Measurements from ENCODE around the gene IGFL1.
"Not testable (repeated sequence)": the region's sequence is repeated elsewhere in the genome, so short reads cannot be mapped to it uniquely, and the experiment has no call there.

IGFL1 gene

DNA sequence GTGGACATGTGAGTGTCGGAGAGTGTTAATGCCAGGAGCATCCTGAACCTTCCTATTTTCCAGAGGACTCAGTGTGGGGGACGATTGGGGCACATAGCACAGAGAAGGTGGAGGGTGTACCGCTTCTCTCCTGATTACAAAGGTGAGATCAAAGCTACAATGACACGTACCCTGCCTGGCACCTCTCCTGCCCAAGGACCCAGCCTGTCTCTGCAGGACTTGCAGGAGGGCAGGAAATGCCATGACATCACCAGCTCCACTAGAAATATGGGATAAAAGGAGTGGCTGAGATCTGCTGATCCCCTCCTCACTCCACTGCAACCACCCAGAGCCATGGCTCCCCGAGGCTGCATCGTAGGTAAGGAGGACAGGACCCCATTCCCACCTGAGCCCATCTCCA, at the start of gene IGFL1:
IGFL1 (plus strand) TSS at position 301 of the 400 bp plus-strand sequence; CDS start at position 334, 33 bp downstream.
- no peak for DNase-seq (ENCODE audit: low read depth)

- DNase-seq (ENCODE audit: low read depth), result no peak
Observed at GRCh38 chr19:46180701-46181387, 48.7 kb upstream of the IGFL1 start.

- DNase-seq (ENCODE audit: low read depth), result no peak
Observed at GRCh38 chr19:46181388-46181779, 48.2 kb upstream of the IGFL1 start.

DNA sequence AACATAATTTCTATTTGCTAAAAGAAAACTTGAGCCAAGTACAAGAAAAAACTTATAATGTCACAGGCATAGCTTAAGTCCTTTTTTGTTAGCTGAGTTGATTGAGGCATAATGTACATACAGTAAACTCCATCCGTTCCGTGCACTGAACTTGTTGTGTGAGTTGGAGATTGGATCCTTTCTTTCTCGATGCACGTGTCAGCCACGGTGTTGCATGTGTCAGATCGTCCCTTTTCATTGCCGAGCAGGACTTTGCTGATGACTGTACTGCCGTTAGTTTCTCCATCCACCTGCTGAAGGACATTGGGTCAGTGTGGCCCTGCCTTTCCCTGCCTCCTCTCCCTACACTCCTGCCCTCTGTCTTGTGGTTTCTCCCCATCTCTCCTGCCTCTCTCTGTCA, 47.1 kb upstream of the IGFL1 start:
- no peak for DNase-seq (ENCODE audit: low read depth)

DNA sequence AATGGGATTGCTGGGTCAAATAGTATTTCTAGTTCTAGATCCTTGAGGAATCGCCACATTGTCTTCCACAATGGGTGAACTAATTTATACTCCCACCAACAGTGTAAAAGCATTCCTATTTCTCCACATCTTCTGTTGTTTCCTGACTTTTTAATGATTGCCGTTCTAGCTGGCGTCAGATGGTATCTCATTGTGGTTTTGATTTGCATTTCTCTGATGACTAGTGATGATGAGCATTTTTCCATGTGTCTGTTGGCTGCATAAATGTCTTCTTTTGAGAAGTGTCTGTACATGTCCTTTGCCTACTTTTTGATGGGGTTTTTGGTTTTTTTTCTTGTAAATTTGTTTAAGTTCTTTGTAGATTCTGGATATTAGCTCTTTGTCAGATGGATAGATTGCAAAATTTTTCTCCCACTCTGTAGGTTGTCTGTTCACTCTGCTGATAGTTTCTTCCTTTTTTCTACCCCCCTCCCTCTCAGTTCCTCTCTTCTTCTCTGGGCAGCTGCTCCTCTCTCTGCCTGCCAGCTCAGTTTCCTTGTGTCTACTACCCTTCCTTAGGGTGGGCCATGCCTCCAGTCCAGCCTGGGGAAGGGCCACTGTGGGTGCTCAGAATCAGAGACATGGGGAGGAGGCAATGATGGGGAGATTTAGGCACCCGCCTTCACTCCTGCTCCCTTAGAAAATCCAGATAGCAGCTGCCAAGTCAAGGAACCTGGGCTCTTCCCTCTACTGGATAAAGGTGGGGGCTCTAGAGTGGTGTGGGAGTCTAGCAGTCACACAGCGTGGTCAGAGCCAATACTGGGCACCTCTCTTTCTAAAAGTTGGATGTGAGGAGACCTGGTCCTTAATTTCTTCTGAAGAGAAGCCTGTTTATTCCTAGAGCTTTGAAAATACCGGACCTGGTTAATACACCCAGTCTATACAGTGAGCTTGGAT, 44.5 kb upstream of the IGFL1 start:
- DNase-seq (ENCODE audit: low read depth), result not testable (repeated sequence)

DNA sequence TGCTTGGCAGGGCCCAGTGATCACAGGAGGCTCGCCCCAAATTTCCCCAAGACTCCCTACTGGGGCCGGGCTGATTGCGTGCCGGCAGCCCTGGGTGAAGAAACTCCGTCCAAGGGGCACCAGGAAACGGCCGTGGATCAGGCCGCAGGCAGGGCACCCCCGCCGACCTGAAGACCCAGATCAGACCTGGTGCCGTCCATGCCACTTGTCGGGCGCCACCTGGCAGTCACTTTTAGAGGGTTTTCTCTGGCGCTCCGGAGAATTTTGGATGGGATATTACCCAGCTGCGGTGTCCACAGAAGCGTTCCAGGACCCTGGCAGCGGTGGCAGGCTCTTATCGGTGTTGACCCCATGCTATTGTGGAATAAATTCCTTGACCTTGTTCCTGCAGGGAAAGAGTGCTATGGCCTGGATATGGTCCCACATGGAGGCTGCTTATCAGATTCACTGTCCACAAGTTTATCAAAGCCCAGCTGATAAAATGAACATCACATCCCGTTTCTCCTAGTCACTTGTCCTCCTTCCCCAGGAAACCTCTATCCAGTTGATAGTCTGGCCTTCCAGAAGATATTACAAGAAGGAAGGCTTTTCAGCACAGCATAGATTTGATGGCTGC, 43.3 kb upstream of the IGFL1 start:
- DNase-seq (ENCODE audit: low read depth), result no peak

DNA sequence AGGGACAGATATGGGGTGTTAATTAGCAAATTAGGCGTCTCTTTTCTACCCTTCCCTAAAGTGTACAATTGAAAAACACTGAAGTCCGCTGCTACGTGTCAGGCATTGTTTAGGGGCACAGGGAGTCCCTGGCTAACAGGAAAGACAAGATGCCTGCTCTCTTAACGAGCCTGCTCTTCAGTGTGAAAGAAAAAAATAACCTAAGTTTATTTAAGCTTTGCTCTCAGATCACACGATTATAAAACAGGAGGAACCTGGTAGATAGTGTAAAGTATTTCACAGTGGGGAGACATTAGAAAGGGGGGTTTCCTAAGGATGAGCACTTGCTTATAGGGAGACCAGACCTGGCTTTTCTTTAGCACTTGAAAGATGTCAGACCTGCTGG, 42.8 kb upstream of the IGFL1 start:
- no peak for DNase-seq (ENCODE audit: low read depth)

DNA sequence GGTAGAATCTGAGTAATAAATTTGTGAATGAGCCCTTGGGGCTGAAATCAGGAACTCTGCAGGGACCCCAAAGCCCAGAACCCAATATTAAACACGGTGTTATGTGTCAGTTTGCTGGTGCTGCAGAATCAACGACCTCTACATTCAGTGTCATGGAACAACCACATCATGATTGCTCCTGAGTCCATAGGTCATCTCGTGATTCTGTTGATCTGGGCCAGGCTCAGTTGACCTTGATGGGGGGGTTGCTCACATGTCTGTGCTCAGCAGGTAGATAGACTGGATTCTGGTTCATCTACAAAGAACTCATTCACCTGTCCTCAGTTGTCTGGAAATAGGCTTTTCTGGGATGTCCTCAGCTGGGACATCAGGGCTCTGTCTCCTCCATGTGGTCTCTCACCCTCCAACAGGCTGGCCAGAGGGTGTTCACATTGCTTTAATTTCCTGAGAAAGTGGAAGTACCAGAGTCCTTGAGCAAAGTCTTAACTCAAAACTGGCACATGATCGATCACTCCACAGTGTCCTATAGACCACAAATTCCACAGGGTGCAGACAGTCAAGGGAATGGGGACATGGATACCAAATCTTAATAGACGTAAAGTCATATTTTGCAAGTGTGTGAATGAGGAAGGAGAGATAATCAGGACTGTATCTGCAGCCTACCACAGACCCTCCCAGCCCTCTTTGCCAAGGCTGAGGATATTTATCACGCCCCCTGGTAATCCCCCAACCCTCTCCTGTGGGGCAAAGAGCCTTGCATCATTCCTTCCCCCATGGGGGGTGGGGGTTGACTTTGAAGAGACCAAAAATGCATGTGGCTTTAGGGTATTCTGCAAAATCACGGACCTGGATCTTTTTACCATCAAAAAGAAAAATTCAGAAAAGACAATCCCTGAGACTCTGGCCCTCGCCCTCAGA, 39.3 kb upstream of the IGFL1 start:
- no peak for DNase-seq (ENCODE audit: low read depth)

GRCh38 chr19:46191356-46191755, 38.2 kb upstream of the IGFL1 start:
- DNase-seq (ENCODE audit: low read depth), result no peak

DNA sequence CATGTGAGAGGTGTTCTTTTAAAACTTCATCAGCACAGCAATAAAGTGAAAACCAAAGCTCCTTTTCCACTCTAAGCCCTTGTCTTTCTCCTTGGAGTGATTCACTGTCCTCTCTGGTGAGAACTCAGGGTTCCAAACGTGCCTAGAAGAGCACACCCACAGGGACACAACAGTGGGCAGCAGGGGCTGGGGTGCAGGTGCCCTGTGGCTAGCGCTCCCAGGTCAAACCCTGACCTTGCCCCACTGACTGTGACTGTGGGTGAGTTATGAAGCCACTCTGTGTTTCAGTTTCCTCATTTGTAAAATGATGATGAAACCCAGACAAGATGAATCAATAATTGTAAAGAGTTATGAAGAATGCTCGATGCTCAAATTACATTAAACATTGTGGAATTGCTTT, 37.6 kb upstream of the IGFL1 start:
- no peak for DNase-seq (ENCODE audit: low read depth)

- not testable (repeated sequence) for DNase-seq (ENCODE audit: low read depth)
Observed at GRCh38 chr19:46192626-46192991, 36.9 kb upstream of the IGFL1 start.

GRCh38 chr19:46192992-46193650, 36.4 kb upstream of the IGFL1 start:
- DNase-seq (ENCODE audit: low read depth), result no peak

DNA sequence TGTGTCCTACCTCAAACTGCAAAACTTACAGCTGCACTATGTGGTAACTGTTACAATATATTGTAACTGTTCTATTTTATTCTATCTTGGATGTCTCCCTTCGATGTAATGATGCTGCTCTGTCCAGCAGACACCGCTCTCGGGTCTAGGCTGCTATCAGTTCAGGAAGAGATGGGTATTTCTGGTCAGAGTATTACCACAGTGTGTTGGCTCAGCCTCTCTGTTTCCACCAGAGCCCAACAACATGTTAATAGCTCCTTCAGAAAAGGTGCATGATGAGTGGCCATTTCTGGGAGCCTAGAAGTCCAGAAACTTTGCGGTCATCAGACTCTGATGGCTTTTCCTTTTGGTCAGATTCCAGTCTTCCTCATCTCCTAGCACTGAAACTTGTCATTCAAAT, 35.9 kb upstream of the IGFL1 start:
- DNase-seq (ENCODE audit: low read depth), result no peak

- DNase-seq (ENCODE audit: low read depth), result no peak
Observed at GRCh38 chr19:46195104-46195503, 34.4 kb upstream of the IGFL1 start.

- DNase-seq (ENCODE audit: low read depth), result not testable (repeated sequence)
Observed at GRCh38 chr19:46195919-46196318, 33.6 kb upstream of the IGFL1 start.

DNA sequence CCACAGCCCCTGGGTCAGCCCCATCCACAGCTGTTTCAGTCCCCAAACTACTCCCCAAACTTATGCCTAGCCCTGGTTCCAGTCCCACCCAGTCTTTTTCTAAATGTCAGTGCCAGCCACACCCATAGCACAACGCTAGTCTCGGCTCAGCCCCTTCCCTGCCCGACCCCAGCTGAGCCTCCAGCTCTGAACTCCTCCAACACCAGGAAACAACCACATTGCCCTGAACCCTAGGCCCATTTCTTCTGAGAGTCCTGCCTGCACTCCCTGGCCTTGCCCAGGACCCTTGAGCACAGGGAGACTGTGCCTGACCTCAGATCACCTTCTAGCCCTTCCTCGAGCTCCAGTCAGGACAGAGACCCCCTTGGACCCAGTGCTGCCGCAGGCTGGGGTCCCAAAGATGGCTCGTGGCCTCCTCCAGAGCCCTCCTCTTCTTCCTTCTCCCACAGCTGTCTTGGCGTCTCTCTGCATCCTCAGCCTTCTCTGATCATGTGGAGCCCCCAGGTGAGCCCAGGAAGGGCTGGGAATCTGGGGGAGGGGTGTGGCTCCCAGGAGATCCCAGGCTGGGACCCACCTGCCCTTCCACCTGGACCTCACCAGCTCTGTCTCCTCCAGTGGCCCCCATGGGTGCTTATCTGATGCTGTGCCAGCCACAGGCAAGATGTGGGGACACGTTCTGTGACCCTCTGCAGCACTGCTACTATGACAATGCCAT, 33.0 kb upstream of the IGFL1 start:
- DNase-seq (ENCODE audit: low read depth), result no peak

GRCh38 chr19:46197314-46198070, 32.0 kb upstream of the IGFL1 start:
- DNase-seq (ENCODE audit: low read depth), result no peak

DNA sequence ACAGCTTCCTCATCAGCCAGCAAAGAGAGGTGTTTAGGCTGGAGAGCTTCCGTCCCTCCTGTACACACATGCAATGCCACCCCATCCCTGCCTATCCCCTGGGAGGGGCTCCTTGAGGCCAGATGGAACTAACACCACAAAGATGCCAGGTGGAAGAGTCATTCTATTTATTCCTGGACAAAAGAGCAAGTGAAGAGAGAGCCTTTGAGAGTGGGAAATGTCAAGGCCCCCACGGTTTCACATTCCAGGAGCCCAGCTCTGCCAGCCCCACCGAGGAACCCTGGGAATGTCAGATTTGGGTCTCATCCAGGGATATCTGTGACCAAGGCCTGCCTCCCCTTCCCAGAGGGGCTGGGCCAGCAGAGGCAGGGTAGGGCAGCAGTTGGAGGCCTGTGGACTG, 30.8 kb upstream of the IGFL1 start:
- no peak for DNase-seq (ENCODE audit: low read depth)

DNA sequence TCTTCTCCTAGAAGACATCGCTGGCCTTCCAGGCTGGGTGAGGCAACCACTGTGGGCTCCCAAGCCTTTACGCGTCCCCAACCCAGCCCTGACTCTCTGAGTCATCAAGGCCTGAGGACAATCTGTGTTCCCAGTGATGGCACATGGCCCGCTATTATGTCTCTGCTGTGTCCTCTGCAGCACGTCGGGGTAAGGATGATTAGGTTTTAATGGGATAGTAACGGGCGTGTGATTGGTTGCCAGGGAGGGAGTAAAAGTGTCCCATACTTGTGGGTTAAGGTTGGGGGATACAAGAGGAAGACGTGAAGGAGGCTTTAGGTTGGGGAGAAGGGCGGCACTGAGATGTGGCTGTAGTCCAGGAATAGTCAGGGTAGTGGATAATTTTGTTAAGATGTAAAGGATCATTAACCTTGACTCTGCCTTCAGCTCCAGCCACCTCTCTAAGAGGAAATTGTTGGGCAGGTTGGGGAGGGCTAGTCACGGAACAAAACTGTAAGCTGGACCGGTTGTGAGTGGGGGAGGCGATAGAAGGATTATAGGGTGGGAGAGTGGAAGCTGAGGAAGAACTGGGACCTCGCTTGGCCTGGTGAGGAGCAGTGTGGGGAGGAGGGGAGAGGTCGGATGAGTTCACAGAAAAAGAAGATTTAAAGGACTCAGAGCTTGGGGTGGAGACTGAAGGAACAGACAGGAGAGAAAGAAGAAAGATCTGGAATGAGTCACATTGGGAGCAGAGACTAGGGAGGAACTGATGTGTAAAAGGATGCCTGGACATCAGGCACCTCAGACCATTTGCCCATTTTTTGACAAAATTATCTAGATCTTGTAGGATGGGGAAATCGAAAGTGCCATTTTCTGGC, 27.9 kb upstream of the IGFL1 start:
- no peak for DNase-seq (ENCODE audit: low read depth)
